Mammary epithelial cell (primary cell): ENCODE results near the gene DCTD.

ENCODE experiments used
- EZH2 ChIP-seq: IDR thresholded peaks from 2 replicates; pipeline ENCODE4 v1.6.1; 2012; ENCODE audit warnings: low read length, inconsistent platforms, borderline replicate concordance
- TF ChIP-seq, protein P1 (sequence below), 2 donors: IDR thresholded peaks in 1 of 2; conservative IDR thresholded peaks in 1 of 2; 2 replicates each; pipeline ENCODE4 v1.5.1; 2011 to 2012; ENCODE audit warnings: inconsistent platforms in 2 of 2, low read length in 2 of 2, mild to moderate bottlenecking in 2 of 2, control low read depth in 1 of 2, low read depth in 1 of 2; ENCODE audit not compliant: insufficient read depth in 1 of 2; ENCODE audit errors: extremely low read depth in 1 of 2

DNA sequence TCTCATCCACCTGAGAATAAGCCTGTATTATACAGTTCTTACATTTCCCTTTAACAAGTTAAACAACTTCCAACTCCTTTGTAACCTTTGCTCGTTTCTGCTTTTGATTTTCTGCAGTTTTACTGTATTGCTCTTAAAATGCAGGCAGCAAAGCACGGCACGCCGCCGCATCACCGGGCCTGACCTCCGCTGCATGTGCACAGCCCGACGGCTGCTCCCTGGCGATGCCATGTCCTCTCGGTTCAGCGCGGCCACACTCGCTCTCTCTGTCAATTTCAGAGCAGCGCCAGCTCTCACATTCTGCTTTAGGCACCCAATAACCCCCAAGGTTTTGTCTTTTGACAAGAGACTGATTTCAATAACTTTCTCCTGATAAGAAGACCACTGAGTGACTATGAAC is 60.3 kb downstream of the DCTD start:
- TF ChIP-seq EZH2 = no peak
- TF ChIP-seq, protein P1, sequence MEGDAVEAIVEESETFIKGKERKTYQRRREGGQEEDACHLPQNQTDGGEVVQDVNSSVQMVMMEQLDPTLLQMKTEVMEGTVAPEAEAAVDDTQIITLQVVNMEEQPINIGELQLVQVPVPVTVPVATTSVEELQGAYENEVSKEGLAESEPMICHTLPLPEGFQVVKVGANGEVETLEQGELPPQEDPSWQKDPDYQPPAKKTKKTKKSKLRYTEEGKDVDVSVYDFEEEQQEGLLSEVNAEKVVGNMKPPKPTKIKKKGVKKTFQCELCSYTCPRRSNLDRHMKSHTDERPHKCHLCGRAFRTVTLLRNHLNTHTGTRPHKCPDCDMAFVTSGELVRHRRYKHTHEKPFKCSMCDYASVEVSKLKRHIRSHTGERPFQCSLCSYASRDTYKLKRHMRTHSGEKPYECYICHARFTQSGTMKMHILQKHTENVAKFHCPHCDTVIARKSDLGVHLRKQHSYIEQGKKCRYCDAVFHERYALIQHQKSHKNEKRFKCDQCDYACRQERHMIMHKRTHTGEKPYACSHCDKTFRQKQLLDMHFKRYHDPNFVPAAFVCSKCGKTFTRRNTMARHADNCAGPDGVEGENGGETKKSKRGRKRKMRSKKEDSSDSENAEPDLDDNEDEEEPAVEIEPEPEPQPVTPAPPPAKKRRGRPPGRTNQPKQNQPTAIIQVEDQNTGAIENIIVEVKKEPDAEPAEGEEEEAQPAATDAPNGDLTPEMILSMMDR (conservative IDR thresholded peaks at IDR 0.05 in 1 of 2, IDR thresholded peaks at IDR 0.05 in 1 of 2; ENCODE audit: extremely low read depth in 1 of 2, insufficient read depth in 1 of 2, low read depth in 1 of 2, low read length in 2 of 2) = no peak
